Measurements from ENCODE around the gene MTMR6.

GRCh38 chr13:25330541-25330940 lies 43.3 kb upstream of the MTMR6 start:
- TF ChIP-seq, protein P1, sequence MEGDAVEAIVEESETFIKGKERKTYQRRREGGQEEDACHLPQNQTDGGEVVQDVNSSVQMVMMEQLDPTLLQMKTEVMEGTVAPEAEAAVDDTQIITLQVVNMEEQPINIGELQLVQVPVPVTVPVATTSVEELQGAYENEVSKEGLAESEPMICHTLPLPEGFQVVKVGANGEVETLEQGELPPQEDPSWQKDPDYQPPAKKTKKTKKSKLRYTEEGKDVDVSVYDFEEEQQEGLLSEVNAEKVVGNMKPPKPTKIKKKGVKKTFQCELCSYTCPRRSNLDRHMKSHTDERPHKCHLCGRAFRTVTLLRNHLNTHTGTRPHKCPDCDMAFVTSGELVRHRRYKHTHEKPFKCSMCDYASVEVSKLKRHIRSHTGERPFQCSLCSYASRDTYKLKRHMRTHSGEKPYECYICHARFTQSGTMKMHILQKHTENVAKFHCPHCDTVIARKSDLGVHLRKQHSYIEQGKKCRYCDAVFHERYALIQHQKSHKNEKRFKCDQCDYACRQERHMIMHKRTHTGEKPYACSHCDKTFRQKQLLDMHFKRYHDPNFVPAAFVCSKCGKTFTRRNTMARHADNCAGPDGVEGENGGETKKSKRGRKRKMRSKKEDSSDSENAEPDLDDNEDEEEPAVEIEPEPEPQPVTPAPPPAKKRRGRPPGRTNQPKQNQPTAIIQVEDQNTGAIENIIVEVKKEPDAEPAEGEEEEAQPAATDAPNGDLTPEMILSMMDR (IDR thresholded peaks at IDR 0.05; ENCODE audit: low read length) = no peak
- TF ChIP-seq EZH2 (optimal IDR thresholded peaks at IDR 0.05; ENCODE audit: low read depth, low read length) = no peak
- no peak for TF ChIP-seq EZH2phosphoT487 (IDR thresholded peaks at IDR 0.05; ENCODE audit: low read length)

Measured in MM.1S (cell line).